Mucosa of gallbladder (tissue), 1 donor: ENCODE measurements around the gene ICAM1. TPM values are rescaled to one million over a fixed set of nuclear protein-coding genes. Genes with fewer than 3 reads are reported as not detected.

ENCODE experiments used
- DNase-seq: peaks from one replicate; pipeline ENCODE4 v3.0.0-alpha.2; 2020; ENCODE audit warnings: low spot score
- total RNA-seq: library from RNA; stranded (reverse); gene quantifications from one replicate; pipeline ENCODE4 v1.2.1, GENCODE V29; 2021
- donor health status: DM: no; HTN: no; CAD: no.

The ICAM1 gene
- total RNA-seq, 1 donor from 2014 or later: 8.5 TPM

DNA sequence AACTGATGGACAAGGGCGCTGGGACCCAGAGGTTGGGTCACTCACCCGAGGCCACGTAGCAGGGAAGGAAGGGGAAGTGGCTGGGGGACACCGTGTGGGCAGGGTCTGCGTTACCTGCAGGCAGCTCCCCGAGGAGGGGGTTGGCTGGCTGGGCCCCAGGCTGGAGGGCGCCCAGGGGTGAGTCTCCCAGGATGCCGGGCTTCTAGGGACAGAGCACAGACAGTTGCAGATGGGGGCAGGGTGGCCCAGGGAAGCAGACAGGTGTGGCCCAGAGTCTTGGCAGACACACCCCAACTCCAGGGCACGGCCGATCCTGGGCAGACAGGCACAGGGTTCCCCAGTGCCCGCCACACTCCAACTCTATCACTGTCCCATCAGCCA, 50.5 kb downstream of the ICAM1 start:
- no peak for DNase-seq

DNA sequence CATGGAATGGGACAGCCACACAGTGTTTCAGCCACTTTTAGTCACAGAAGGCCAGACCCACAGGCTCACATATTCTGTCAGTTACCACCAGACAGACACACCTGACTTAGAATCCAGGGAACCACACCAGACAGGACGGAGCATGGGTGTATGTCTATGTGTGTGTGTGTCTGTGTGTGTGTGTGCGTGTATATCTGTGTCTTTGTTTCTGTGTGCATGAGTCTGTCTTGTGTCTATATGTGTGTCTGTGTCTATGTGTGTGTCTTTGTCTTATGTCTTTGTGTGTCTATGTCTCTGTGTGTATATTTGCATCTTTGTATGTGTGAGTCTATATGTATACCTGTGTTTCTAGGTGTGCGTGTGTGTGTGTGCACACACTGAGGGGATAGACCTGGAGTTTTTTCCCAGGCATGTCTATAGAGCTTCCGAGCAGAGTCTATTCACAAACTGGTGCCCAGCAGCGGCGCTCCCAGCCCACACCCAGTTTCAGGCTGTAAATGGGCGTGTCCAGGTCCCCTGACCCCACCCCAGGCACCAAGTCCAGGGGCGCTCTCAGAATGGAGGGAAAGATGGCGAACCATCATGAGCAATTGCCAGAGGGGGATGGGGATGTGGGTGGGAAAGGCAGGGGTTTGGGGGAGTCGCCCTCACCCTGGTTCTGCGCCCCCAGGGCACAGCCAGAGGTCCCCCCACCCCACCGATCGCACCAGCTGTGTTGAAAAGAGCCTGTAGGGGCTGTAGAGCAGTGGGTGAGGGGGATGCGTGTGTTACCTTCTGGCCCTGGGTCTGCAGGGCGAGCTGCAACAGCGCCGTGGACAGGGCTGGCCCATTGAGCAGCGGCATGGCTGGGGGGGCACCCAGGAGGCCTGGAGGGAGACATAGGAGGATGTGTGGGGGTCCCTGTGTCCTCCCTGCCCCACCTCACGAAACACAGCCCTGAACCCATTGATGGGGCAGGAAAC, 51.2 kb downstream of the ICAM1 start:
- no peak for DNase-seq

DNA sequence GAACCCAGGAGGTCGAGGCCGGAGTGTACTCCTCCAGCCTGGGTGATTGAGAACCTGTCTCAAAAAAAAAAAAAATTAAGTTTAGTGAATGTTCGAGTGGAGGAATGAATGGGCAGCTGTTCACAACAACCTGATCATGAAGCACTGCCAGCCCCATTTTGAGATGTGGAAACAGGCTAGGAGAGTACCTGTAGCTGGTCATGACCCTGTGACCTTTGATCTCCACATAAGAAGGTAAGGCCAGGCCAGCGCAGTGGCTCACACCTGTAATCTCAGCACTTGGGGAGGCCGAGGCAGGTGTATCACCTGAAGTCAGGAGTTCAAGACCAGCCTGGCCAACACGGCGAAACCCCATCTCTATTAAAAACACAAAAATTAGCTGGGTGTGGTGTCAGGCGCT, 54.8 kb downstream of the ICAM1 start:
- no peak for DNase-seq

DNA sequence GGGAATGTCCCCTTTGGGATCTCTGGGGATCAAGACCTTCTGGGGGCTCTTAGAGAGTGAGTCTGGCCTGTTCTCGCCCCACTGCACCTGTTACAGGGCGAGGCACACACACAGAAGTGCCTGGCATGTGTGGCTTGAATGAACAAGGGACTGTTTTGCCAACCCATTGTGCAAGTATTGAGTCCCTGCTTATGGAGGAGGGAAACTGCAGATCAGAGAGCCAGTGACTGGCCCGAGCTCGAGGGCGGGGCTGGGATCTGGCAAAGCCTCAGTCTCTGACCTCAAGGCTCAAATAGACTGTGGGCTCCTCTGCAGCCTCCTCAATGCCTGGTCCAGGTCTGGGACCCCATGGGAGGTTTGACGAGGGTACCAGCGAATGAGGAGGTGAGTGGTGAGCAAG, 56.9 kb downstream of the ICAM1 start:
- DNase-seq: no peak

DNA sequence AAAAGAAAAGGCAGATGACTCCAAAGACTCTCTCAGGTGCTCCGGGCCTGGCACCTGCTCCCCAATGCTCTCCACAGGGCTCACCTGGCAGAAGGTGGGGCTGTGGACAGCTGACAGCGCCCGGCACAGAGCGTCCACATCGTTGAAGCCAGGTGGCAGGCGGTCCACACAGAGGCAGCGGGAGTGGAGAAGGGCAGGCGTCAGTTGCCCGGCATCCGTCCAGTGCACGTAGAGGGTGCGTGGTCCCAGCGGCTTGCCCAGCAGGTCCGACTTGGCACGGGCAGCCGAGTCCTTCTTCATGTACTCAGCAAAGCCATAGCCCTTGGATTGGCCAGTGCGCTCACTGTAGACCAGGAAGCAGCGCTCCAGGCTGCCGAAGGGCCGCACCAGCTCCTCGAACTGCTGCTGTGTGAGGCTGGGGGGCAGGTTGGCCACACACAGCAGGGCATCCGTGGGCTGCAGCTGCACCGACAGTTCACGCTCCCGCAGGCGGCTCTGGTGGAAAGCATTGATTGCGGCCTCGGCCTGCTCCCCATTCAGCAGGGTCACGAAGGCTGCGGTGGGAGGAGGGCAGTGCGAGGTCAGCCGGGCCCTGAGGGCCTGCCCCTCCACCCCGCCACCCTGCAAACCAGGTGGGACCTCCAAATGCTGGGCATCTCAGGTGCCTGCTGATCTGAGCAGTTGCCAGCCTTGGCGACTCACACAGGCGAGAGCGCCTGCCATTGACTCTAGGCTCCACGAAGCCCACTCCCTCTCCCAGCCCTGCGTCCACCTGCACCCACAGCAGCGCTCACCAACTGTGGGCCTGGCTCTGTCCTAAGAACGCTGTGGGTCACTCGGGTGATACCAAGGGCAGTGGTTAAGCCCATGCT, 57.9 kb downstream of the ICAM1 start:
- DNase-seq: no peak

DNA sequence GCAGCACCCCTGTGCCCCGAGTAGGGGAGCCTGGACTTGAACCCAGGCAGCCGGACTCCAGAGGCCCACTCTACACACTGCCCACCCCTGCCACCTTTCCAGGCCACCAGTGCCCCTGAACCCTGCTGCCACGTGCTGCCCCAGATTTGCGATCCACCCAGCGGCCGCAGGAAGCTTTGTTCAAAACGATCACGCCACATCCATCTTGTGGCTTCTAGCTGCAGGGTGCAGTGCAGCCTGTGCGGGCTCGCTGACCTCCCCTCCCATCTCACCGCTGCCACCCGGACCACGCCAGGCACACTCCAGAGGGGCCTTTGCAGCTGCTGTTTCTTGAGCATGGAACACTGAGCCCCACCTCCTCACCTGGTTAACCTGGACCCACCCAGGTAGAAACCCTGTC, 58.6 kb downstream of the ICAM1 start:
- no peak for DNase-seq

DNA sequence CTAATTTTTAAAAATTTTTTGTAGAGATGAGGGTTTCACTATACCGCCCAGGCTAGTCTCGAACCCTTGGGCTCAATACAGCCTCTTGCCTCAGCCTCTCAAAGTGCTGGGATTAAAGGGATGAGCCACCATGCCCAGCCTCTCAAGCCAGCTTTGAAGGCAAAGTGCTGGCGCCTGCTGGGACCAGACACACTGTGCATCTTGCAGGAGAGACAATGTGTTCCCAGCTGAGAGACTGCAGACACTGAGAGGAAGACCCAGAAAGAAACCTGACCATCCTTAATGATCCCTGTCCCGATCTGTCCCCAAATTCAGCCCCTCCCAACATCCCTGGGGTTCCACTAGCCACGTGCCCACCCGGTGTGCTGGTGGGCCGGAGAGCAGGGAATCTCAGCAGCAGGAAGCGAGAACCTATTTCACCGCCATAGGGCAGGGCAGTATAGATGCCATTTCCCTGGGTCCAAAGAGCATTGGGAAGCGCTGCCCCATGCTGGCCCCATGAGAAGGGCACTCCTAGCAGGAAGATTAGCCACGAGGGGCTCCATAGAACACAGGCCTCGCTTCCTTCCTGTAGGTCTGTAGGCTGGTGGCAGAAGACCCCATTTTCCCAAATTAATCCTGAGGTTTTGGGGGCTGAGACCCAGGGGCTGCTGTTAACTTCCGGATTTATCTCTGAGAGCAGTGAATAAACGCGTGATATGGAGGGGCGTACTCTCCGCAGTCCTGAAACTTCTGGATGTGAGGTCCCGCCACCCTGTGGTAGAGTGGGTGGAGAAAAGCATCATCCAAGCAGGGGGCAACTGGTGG, 61.4 kb downstream of the ICAM1 start:
- no peak for DNase-seq

DNA sequence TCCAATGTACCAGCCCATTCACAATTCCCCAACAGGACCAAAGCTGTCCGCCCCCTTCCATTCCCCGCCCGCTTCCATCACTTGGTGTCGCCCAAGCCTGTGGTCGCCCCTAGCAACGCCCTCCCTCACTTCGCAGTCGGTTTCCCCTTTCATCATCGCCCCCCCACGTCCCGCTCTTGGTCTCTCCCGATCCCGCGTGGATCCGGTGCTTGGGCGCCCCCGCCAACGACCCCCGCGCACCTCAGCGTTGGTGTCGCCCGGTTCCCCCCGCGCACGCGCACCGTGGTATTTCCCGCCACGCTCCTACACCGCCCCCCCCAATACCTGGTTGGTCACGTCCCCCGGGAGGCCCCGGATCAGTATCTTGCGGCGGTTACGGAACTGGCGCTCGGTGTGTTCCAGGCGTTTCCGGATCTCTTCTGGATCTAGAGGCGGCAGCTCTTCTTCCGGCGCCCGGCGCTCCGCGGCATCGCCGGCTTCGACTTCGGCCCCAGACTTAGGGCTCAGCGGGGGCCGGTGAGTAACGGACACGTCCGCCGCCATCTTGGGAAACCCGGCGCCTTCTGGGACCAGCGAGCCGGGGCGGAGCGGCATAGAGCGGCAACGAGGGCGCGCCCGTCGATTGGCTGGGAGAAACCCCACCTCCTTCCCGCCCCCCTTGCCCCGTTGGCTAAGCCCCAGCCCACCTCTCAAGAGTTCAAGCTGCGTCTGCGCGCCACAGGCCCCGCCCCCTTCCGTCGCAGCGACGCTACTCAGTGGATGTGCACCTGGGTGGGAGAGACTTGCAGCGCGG, 62.2 kb downstream of the ICAM1 start, which contains the start of gene RAVER1:
RAVER1 (minus strand) TSS at position 565 of the 793 bp plus-strand sequence; CDS start at position 543, 22 bp downstream.
- peak; percentile 98 for DNase-seq

DNA sequence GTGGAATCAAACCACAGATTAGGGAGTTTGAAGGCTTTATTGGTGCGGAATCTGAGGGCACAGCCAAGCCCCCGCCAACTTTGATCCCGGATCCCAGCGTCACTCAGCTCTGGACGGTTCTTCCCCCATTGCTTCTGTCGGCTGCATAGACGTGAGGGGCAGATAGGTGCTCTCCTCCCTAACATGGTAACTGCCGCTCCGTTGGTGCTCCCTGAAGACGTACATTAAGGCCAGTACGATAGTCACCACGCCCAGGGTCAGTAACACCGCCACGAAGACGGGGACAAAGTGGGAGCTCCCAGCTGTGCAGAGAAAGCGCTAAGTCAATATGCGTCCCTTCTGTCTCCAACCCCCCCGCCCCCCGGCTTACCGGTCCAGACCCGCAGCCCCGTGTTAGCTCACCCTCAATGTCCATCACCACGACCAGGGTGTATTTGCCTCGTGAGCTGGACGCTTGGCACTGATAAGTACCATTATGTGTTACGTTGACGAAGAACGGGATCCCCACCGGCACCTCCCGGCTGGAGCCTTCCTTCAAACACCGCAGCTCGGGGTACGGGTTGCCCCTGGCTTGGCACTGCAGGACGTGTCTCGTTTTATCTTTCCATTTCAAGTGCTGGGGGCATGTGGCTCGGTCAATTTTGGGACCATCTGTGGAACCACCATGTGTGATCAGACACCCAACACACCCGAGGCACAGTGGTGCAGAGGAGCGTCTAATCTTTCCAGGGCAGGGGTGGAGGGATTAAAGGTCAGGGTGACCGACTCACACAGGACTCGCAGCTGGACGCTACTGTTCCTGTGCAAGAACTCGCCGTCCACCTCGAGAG, 63.1 kb downstream of the ICAM1 start:
- DNase-seq: no peak

DNA sequence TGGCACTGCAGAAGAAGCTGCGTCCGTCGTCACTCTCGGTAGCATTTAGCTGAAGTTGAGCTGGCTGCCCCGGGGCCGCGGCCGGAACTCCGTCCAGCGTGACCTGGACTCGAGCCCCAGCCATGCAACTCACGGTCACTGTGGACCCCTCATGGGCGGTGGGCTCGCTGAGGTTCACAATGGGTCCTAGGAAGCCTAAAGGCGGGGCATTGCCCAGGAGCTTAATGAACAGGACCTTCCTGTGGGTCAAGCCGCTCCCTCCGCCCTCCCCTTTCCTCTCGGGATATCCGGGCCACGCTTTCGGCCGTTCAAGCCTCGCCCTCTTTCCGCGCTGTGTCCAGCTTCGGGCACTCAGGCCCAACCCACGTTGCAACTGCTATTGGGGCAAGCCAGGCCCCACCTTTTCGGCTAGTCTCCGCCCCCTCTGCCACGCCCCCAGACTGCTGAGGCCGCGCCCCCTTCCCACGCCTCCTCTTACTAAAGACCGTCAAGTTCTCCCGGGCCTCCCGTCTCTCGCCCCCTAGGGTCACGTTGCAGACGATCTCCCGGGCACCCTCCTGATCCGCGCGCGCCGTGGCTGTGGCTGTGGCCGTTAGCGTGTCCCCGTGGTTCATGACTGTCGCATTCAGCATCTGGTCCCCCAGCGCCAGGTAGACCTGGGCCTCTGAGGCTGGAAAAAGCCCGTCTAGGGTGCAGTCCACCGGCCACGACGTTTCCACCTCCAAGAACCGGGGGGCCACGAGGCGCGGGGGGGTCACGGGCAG, 63.9 kb downstream of the ICAM1 start:
- DNase-seq: peak; percentile 94

DNA sequence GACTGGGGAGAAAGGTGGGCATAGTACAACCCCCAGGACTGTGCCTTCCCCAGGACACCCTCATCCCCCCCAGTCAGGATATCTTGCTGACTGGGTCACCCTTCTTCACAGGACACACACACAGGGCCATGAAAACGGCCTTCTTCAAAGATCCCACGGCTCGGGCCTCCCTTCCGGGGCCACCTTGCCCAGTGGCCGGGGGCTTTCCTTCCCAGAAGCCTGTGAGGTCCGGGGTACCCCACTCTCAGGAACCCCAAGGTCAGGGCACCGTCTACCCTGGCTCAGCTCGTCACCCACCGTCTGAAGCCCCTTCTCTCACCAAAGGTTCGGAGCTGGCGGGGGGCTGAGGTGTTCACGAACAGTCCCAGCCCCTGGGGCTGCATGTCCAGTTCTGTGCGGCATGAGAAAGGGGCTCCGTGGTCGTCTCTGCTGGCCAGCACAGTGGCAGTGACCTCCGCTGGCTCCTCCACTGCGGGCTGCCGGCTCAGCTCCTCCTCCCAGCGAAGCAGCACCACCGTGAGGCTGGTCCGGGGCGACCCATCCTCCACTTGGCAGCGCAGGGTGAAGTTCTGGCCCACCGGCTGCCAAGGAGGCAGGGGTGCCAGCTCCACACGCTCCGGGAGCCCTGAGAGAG, 64.5 kb downstream of the ICAM1 start:
- DNase-seq: no peak

Other genes with a start within 250 kb of the ICAM1 start
- gene SHFL, start 184.8 kb upstream of the ICAM1 start, total RNA-seq: 71.4 TPM
- 1.2 TPM for gene ANGPTL6, start 168.4 kb upstream of the ICAM1 start, total RNA-seq
- 35.0 TPM for gene PPAN, start 164.8 kb upstream of the ICAM1 start, total RNA-seq
- gene P2RY11, start 159.4 kb upstream of the ICAM1 start, total RNA-seq: 17.8 TPM
- gene EIF3G, start 151.2 kb upstream of the ICAM1 start, total RNA-seq: 227 TPM
- 44.1 TPM for gene DNMT1, start 76.2 kb upstream of the ICAM1 start, total RNA-seq
- 9.5 TPM for gene S1PR2, start 39.8 kb upstream of the ICAM1 start, total RNA-seq
- gene MRPL4, start 18.9 kb upstream of the ICAM1 start, total RNA-seq: 48.7 TPM
- gene ICAM4, start 15.8 kb downstream of the ICAM1 start, total RNA-seq: 0.72 TPM
- gene ICAM5, start 18.8 kb downstream of the ICAM1 start, total RNA-seq: 0.49 TPM
- gene ZGLP1, start 38.7 kb downstream of the ICAM1 start, total RNA-seq: 7.3 TPM
- gene FDX2, start 44.9 kb downstream of the ICAM1 start, total RNA-seq: 21.8 TPM
- 44.6 TPM for gene RAVER1, start 62.4 kb downstream of the ICAM1 start, total RNA-seq
- 14.7 TPM for gene ICAM3, start 68.5 kb downstream of the ICAM1 start, total RNA-seq
- gene TYK2, start 109.5 kb downstream of the ICAM1 start, total RNA-seq: 142 TPM
- 138 TPM for gene CDC37, start 132.4 kb downstream of the ICAM1 start, total RNA-seq
- gene PDE4A, start 149.4 kb downstream of the ICAM1 start, total RNA-seq: 15.6 TPM
- gene KEAP1, start 232.2 kb downstream of the ICAM1 start, total RNA-seq: 81.7 TPM
- 0.20 TPM for gene S1PR5, start 246.3 kb downstream of the ICAM1 start, total RNA-seq